Thyroid gland (tissue), 4 donors: ENCODE data around the gene LYRM4.

Experiments
- CTCF ChIP-seq, 6 experiments: fragments of 200-600 bp in 3 of 6; fragments of 450-650 bp in 3 of 6; sonication (generic) in 3 of 6; IDR thresholded peaks; one replicate each; pipeline ENCODE4 v1.5.1; 2016 to 2019; ENCODE audit warnings: antibody characterized with exemption in 6 of 6, mild to moderate bottlenecking in 2 of 6, inconsistent platforms in 1 of 6, moderate library complexity in 1 of 6
- POLR2A ChIP-seq, 2 donors: fragments of 450-650 bp; IDR thresholded peaks; one replicate each; pipeline ENCODE4 v1.6.1; 2017; ENCODE audit warnings: antibody characterized with exemption in 2 of 2, mild to moderate bottlenecking in 2 of 2, moderate library complexity in 1 of 2

GRCh38 chr6:5100806-5101205, 159.9 kb downstream of the LYRM4 start:
- TF ChIP-seq CTCF (IDR thresholded peaks at IDR 0.05): no peak
- no peak for TF ChIP-seq POLR2A (IDR thresholded peaks at IDR 0.05)
